Activated CD8-positive, alpha-beta memory T cell treated with anti-CD3 and anti-CD28 coated beads for 4 hours (primary cell): ENCODE results near the gene GOSR1.
"Not testable (repeated sequence)": the region's sequence is repeated elsewhere in the genome, so short reads cannot be mapped to it uniquely, and the experiment has no call there.

Experiments used
- DNase-seq, 2 donors: peaks; one replicate each; pipeline ENCODE4 v3.0.0-alpha.2; 2020; ENCODE audit warnings: low read depth in 2 of 2

GOSR1 gene

DNA sequence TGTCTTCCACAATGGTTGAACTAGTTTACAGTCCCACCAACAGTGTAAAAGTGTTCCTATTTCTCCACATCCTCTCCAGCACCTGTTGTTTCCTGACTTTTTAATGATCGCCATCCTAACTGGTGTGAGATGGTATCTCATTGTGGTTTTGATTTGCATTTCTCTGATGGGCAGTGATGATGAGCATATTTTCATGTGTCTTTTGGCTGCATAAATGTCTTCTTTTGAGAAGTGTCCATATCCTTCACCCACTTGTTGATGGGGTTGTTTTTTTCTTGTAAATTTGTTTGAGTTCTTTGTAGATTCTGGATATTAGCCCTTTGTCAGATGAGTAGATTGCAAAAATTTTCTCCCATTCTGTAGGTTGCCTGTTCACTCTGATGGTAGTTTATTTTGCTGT, 84.6 kb downstream of the GOSR1 start:
- not testable (repeated sequence) for DNase-seq

DNA sequence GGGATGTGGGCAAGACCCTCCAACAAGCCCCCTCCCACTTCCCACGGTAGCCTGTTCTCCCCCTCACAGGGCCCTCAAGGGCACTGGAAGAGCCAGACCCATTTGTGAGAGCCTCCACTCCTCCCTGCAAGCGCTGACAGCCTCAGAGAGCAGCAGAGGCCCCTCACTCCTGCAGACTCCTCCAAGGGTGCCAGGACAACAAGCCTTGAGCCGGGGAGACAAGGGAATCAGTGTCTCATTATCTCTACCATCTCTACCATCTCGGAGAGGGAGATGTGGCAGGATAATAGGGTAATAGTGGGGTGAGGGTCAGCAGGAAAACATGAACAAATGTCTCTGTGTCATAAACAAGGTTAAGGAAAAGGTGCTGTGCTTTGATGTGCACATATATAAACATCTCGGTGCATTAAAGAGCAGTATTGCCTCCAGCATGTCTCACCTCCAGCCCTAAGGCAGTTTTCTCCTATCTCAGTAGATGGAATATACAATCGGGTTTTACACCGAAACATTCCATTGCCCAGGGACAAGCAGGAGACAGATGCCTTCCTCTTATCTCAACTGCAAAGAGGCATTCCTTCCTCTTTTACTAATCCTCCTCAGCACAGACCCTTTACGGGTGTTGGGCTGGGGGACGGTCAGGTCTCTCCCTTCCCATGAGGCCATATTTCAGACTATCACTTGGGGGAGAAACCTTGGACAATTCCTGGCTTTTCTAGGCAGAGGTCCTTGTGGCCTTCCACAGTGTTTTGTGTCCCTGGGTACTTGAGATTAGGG, 86.1 kb downstream of the GOSR1 start:
- DNase-seq = not testable (repeated sequence)

DNA sequence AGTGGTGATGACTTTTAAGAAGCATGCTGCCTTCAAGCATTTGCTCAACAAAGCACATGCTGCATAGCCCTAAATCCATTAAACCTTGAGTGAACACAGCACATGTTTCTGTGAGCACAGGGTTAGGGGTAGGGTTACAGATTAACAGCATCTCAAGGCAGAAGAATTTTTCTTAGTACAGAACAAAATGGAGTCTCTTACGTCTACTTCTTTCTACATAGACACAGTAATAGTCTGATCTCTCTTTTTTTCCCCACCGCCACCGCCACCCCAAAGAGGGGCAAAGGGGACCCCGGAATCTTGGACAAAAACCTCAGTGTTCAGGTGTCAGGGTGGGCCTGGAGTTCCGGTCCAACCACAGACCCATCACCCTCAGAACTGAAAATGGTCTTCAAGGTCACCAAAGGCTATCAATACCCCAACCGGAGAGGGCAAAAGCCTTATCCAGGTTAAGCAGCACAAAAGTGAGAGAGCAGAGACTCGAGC, 86.7 kb downstream of the GOSR1 start:
- not testable (repeated sequence) for DNase-seq

DNA sequence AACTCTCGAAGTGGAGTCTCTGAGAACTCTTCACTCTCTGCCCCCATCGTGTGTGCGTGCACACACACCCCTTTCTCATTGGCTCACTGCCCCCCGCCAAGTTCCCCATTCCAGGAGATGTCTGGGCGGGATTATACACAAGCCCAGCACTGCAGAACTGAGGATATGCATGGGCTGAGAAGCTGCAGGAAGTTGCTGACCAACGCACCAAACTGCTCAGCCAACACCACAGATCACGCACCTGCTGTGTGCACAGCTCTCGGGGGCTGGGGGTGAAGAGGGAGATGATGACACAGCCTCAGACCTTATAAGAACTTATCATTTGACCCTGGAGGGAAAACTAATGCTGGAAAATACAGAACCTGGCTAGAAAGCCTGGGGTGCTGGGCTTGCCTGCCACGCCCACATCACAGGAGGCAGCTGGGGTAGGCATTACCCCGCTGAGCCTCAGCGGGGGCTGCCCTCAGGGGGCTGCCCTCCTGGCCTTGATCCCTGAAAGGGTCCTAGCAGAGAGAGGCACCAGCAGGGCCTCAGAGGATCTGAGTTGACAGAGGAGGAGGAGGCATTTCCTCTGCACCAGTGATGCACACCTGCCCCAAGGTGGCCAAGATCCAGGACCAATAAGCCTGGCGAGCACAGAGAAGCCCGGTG, 87.3 kb downstream of the GOSR1 start:
- DNase-seq = not testable (repeated sequence)

DNA sequence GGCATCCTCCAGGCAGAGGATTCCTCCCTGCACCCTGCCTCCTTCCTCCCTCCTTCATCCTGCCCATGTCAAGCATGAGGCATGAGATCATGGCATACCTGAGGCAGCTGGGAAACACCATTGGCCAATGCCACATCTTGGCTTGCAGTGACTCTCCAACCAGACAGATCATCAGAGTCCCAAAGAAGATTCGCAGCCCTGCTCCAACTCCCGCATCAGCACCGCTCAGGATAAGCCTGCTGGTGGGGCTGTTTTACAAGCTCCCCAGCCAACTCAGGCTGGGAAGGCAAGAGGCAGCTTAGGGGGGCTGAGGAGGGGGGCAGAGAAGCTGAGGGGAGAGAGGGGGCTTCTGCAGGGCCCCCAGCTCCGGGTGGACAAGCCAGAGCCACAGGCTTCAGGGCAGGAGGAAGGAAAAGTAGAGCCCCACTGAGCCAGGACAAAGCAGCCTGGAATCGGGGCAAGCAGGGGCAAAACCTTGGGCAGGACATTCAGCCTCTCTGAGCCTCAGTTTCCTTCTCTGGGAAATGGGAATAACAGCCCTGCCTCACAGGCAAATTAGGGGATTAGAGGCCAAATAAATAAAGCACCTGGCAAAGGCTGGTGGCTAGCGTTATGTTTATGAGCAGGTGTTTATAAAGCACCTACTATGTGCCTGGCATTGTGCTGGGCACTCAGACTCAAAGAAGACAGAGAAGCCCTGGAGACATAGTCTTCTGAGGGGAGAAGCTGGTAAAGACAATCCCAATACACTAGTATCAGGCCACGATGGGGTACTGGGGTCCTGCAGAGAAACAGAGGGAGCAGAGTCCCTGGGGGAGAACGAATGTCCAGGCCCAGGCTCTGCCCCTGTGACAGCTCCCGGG, 88.1 kb downstream of the GOSR1 start:
- no peak for DNase-seq

DNA sequence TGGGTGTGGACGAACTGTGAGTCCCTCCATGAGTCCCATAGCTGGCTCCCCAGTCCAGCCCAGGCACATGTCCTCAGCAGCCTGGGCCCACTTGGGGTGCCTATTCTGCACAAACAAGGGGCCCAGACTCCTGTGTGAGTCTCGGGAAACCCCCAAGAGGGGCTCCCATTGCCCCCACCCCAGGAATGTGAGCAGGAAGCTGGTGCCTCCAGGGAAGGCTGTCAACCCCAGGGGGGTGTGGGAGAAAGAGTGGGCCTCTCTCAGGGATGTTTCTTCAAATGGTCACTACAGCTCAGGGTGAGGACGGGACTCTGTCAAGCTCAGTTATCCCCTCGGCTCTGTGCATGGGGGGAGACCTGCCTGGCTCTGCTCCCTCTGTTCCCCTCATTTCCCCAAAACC, 88.9 kb downstream of the GOSR1 start:
- not testable (repeated sequence) for DNase-seq

DNA sequence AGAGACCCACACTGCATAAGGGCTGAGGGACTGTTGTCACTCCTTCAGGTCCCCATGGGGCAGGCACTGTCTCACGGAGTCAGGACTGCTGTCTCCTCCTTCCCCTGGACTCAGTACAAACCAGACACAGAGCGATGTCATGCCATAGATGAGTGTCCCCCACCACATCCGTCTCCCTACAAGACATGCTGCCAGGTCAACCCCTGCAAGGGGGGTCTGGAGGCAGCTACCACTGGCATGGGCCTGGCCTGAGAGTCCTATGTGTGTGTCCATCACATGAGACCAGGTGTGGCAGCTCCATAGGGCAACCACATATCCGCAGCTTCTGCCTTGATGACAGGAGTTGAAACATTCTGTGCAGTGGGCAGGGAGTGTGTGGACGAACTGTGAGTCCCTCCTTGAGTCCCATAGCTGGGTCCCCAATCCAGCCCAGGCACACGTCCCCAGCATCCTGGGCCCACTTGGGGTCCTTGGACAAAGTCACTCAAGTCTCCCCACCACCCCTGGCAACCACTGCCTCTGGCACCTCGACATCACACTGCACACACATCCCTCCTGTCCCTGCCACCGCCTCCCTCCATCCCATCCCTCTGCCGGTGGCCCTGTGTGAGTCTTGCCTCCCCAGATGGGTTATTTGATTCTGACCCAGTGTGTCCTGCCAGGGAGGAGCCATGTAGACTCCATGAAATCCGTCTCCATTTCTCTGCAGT, 89.5 kb downstream of the GOSR1 start:
- DNase-seq = not testable (repeated sequence)

DNA sequence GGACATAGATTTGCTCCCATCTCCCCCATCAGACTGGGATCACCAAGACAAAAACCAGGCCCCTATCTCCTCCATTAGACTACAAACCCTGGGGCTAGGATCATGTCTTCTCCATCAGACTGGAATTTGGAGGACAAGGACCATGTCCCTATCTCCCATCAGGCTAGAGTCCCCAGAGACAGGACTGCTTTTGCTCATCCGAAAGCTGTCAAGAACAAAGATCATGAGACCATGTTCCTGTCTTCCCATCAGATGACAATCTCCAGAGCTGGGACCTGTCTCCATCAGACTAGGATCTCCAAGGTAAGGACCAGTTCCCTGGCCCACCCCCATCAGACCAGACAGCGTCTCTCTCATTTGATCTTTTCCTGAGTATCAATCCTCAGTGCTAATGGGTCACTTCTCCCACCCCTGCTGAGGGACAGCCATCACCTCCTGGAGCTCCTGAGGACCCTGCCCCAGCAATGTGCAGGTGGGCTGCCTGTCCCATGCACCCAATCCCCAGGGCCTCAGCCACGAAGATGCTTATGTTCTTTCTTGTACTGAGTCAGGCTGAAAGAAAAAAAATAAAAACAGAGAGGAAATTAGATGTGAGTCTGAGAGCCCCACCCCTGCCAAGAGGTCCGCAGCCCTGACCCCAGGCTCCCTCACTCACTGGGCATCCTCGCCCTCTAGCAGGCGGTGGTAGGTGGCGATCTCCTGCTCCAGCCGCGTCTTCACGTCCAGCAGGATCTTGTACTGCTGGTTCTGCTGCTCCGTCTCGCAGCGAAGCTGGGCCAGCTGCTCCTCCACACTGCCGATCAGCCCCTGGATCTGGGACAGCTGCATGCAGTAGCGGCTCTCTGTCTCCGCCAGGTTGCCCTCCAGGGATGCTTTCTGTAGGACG, 90.3 kb downstream of the GOSR1 start:
- no peak for DNase-seq

DNA sequence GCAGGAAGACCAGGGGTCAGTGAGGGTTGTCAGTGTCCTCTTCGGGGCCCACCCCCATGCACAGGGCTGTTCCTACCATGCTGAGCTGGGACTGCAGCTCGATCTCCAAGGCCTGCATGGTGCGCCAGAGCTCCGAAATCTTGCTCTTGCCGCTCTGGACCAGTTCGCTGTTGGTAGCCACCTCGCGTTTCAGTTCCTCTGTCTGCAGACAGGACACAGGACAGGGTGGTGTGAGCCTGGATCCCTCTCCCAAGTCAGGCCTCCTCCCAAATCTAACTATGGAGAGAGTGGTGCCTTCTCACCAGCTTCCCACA, 90.9 kb downstream of the GOSR1 start:
- no peak for DNase-seq

DNA sequence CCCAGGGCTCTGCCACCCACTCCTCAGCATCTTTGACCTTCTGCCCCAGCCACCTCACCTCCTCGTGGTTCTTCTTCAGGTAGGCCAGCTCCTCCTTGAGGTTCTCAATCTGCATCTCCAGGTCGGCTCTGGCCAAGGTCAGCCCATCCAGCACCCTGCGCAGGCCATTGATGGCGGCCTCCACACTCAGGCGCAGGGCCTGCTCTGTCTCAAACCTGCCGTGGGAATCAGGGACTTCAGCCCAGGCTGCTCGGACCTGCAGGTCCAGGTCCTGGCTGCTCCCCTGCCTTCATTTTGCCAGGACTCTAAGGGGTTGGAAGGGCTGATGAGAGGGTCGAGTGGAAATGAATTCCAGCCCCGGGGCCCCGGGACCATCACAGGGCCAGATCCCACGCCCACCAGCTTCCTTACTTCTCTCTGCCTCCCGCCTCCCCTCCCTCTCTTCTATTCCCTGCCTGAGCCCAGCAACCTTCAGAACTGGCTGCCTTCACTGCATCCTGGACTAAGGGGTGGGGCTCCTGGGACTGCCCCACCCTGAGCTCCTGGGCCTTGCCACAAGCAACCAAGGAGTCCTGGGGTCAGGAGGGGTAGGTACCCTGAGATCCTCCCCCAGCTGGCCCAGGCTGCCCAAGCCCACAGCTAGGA, 92.4 kb downstream of the GOSR1 start:
- DNase-seq = not testable (repeated sequence)

DNA sequence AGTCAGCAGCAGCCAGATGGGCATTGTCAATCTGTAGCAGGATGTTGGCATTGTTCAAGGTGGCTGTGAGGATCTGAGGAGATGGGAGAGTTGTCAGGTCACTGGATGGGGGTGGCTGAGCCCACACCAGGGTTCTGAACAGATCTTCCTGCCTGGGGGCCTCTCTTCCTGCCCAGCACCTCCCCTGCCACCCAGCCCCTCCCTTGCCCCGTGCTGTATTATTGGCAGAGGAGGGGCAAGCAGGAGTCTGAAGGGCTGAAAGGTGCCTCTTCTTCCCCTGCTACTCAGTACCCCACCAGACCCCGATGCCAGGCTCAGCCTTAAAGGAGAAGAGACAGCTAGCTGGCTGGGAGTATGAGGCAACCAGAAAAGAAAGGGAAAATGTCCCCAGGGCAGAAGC, 93.0 kb downstream of the GOSR1 start:
- DNase-seq = no peak

DNA sequence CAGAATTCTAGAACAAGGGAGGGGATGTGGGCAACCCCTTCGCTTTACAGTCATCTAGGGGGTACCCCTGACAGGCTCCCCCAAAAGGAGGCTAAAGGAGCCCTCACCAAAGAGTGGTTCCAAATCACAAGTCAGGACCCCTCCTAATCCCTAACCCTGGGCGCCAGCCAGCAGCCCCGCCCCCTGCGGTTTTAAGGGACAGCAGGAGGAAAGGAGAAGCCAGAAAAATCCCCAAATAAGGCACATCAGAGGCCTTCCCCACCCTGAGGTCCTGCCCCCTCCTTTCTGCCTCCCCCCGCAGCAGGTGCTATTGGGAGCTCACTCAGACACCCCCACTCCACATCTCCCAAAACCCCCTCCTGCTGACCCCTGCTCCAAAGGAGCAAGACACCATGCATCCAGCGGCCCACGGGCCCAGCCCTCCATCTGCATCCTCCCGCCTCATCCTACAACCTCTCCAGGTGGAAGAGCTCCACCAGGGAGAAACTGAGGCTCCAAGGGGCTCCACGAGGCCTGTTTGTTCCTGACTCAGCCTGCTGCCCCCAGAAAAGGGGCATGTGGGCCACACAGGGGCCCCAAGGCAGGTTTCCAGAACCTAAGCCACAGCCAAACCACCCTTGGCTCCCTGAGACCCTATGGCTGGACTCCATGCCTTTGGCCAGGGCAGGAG, 93.5 kb downstream of the GOSR1 start:
- DNase-seq = no peak

DNA sequence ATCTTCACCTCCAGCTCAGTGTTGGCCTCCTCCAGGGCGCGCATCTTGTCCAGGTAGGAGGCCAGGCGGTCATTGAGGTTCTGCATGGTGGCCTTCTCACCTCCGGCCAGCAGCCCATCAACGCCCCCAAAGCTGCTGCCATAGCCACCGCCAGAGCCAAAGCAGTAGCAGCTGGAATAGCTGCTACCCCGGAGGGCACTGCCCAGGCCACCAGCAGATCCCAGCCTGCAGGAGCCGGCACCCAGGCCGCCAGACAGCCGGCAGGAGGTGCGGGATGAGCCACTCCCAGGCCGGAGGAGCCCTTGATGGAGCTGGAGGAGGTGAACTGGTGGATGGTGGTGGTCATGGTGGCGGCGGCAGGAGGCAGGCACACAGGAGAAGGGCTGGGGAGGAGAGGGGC, 94.2 kb downstream of the GOSR1 start:
- not testable (repeated sequence) for DNase-seq

DNA sequence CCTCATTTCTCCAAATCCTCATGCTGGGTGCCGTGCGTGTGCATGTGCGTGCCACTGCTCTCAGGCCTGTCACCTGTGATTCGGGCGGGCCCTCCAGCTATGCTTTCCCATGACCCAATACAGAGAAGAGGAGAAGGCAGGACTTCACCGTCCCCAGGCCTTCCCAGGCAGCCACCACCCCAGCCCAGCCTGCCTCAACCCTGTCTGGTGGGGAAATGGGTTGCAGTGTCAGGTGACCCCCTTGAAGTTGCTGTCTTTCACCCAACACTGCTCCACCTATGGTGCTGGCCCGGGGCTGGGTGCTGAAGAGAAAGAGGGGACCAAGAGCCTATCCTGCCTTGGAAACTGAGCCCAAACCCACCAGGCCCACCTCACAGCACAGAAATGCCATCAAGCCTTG, 94.7 kb downstream of the GOSR1 start:
- no peak for DNase-seq

DNA sequence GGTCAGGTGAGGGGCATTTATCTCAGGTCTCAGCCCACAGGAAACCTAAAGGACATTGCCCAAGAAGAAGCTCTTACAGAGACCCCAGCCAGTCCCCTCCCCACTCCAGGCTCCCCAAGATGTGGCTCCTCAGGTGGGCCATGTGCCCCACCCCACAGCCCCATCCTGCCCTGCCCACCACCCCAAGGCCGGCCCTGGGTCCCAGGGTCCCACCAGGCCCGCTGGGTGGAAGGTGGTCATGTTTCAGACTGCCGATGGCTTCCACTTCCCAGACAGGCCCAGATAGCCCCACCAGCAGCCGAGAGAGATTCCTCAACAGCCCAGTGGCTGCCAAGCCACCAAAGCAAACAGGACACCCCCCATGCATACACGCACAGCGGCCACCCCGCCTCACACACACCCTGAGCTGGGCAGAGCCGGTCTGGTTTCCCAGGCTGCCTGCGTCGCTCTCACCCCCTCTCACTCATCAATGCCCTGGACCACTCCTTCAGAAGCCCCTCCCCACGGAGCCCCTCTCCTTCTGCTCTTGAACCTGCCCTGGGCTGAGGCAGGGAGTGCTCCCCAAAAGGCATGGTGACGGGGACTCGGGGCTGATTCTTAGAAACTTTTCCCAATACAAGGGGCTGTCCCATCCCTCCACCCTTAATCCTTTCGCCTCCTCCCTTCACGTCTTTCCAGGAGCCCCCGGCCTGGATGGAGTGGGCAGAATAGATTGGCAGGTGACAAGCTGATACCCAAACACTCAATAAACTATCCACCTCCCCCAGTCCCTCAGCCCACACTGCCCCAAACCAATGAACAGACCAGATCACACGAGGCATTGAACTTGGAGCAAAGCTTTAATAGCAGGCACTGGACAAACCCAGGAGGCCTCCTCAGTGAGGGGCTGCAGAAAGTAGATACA, 95.7 kb downstream of the GOSR1 start:
- not testable (repeated sequence) for DNase-seq

DNA sequence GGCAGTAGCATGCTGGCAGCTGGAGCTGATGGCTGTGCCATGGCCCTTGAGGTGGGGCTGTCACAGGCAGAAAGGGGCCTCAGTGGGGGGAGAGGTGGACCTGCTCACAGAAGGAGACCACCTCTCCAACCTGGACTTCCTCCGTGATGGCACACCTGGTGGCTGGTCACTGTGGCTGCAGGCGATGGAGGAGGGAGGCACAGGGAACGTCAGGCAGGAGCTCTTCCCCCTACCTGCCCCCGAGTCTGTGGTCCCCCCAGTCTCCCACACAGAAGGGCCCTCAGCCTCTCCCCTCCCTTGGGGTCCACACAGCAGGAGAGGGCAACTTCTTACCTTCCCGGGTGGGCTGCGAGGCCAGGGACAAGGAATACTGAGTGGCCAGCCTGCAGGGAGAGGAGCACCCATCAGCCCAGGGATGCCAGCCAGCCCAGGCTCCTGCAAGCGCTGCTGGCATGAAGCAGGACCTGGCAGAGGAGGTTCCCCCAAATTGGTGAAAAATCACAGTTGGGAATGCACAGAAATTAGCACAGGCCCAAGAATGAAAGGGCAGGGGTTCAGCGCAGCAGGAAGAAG, 96.5 kb downstream of the GOSR1 start:
- no peak for DNase-seq

DNA sequence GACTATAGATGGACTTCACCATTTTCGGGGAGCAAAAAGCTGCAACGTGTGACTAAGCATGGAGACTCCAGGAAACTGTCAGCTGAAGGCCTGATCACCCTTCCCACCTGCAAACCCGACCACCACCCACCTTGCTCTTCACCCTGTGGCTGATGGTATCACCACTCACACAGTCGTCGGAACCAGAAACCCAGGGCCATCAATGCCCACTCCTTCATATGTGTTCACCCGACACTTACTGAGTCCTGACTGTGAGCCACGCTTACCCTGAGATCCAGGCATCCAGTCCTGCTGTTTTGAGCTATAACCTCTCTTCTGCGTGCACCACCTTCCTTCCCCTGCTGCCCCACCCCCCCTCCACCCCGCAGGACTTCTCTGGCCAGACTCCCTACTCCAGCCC, 97.1 kb downstream of the GOSR1 start:
- DNase-seq = not testable (repeated sequence)

DNA sequence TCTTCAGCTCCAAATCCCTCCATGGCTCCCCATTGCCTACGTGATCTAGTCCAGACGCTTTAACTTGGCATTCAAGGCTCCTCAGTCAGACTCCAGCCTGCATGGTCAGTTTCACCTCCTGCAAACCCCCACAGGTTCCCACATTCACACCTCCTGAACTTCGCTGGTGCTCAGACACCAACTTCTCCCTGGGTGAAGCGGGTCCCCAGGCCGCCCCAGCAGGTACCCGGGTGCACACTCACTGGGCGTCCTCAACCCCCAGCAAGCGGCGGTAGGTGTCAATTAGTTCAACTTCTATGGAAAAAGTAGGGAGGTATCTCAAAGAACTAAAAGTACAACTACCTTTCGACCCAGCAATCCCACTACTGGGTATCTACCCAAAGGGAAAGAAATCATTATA, 97.6 kb downstream of the GOSR1 start:
- not testable (repeated sequence) for DNase-seq
